GM19467 (cell line): ENCODE results near the gene KHK.

Experiments used
- ATAC-seq: cut with Tn5 transposase; IDR thresholded peaks from one replicate; pipeline ENCODE4 v1.9.1; 2021; ENCODE audit warnings: mild to moderate bottlenecking, moderate library complexity; ENCODE audit not compliant: unreplicated experiment

KHK gene

GRCh38 chr2:27086724-27087593, at the start of gene KHK:
KHK (plus strand) TSS chr2:27086772; CDS start chr2:27087260, 488 bp downstream.
- ATAC-seq = no peak

- no peak for ATAC-seq
Observed at GRCh38 chr2:27038012-27038411, 48.6 kb upstream of the KHK start.

DNA sequence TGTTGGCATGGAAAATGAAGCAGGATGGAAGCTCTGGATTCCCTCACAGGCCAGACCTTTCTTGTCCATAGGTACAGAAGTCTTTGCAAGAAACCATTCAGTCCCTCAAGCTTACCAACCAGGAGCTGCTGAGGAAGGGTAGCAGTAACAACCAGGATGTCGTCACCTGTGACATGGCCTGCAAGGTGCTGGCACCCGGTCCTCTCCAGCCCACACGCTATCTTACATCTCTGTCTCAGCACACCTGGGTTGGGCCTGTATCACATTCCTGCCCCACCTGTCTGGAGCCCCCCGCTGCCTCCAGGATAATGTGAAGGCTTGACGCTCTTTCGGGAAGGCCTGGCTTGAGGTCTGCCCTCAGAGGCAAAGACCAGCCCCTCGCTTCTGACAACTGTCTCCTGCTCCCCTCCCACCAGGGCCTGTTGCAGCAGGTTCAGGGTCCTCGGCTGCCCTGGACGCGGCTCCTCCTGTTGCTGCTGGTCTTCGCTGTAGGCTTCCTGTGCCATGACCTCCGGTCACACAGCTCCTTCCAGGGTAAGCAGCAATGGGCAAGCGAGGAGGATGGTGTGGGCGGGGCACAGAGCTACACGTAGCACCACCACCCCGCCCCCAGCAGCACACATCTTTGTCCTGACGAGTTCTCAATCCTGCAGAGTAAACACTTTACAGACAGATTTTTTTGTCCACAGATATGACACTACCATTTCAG, 47.8 kb upstream of the KHK start:
- no peak for ATAC-seq

GRCh38 chr2:27039426-27039825, 47.1 kb upstream of the KHK start:
- ATAC-seq = no peak

GRCh38 chr2:27039871-27040270, 46.7 kb upstream of the KHK start:
- ATAC-seq = no peak

DNA sequence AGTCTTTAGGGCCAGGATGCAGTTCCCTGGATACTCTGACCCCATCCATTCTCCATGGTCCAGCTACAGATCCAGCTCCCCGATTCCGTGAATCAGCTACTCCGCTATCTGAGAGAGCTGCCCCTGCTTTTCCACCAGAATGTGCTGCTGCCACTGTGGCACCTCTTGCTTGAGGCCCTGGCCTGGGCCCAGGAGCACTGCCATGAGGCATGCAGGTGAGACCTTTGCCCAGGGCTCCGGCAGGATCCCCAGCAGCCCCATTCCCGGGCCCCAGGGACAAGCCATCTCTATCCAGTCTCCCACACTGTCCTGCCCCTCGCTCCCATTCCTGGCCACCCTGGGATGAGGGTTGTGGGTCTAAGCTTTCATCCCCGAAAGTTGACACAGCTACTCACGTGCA, 46.3 kb upstream of the KHK start:
- ATAC-seq = no peak

DNA sequence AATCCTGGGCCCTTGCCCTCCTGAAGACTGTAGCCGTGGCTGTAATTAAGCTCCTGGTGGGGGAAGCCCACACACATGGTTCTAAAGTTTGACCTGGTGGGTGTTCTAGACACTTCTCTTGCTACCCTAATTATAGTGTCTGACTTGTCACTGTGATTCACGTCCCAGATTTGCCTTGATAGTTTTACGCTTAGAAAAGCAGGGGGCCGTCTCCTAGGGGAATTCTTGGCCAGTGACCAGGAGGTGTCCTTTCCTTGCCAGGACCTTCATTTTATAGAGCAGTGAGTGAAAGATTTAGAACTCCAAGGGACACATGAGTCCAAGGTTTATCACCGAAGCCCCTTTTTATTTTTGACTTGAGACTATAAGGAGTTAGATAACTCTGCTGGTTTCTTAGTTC, 44.8 kb upstream of the KHK start:
- ATAC-seq = no peak

- no peak for ATAC-seq
Observed at GRCh38 chr2:27042159-27042661, 44.4 kb upstream of the KHK start.

GRCh38 chr2:27042985-27043634, 43.5 kb upstream of the KHK start:
- no peak for ATAC-seq

DNA sequence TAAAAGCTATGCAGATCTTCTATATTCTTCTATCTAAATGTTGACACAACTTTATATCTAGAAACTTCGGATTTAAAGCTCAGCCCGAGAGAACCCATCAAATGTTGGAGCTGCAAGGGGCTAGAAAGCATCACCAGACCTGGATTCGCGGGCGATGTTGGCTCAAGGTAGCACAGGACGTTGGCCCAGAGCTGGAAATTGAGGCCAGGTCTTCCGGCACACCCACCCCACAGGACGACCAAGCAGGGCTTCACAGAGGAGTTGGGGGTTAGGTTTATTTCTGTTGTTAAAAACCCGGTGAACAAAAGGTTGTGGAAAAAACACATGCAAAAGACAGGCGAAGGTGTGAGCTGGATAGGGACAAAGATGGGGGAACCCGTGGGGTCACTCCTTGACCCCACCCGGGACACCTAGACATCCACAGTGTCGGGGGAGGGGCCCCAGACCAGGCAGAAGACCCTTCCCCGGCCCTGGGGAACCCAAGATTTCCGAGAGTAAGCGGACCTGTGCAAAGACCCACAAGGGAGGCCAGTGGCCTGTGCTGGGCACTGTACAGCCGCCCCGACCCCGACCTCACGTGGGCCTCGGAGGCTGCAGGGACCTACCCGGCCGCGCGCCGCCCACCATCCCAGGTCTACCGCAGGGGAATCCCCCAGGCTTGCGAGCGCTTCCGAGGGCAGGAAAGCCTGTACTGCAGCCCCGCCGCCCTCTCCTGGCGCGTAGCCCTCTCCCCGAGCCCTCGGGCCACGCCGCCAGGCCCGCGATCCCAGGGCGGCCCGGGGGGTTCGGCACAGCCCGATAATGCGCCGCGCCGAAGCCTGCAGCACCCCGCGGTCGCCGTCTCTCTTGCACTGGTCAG, 36.9 kb upstream of the KHK start:
- ATAC-seq = peak; percentile 22

- peak; percentile 41 for ATAC-seq
Observed at GRCh38 chr2:27050281-27050995, 36.1 kb upstream of the KHK start.

DNA sequence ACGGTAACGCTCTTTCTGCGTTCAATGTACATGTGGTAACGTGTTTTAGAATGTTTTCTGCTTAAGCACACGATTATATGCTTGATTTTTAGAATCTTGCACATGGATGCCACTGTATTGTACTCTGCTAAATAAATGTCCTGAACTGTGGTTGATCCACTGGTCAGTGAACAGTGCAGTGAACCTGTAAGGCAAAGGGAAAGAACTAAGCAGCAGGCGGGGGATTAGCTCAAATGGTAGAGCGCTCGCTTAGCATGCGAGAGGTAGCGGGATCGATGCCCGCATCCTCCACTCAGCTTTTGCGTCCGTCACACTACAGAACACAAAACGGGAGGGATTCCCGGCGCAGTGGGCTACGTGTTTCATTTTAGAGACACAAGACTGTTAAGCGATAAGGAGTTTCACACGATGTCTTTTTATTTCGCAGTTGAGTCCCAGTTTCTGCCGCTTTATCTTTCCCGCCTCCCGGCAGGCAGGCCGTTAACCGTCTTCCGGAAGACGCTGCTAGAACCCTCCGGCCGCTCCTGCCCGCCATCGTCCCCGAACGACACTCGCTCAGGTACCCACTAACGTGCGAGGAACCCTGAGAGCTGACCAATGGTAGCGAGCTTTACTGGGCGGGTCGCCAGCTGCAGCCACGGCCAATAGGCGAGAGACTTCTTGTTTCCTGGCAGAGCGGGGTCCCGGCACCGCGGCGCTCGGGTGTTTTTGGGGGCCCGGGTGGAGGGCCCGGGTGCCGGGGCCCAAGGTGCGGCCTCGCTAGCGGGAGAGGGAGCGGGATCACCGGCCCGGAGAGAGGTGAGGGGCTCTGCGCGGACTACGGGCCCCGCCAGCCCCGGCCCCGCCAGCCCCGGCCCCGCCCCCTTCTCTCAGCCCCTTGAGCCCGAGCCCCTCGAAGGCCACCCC, 35.3 kb upstream of the KHK start, which contains the start of gene AGBL5:
AGBL5 (plus strand) TSS at position 673 of the 906 bp plus-strand sequence. CDS start 1,291 bp downstream, outside the sequence.
- peak; percentile 62 for ATAC-seq

DNA sequence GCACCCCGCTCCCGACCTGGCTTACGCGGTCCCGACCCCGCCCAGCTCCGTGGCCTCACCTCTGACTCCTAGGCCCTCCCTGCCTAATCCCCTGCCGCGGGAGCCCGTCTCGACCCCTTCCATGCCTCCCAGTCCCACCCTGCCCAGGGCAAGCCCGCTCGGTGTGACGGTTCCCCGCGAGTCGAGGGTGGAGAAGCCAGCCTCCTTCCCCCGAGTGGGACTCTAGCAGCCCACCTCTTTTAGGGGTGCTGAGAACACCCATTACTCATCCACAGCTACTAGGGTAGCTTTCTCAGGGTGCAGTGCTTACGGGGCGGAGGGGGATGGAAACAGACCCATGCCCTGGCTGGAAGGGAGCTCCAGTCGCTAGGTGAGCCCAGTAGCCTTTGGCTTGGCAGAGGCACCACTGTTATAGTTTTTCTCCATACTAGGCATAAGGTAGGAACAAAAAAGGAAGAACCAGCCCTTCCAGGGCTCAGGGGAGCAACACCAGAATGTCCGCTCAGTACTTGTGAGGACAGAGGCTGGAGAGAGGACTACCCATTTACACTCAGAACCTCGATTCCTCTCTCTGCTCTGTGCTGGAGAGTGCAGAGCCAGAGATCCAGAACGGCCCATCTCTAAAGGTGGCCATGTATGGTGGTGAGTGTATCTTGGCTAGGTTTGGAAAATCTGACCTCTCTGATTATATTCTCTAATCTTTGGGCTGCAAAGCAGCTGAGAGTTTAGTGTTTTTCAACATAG, 34.5 kb upstream of the KHK start:
- ATAC-seq = no peak

DNA sequence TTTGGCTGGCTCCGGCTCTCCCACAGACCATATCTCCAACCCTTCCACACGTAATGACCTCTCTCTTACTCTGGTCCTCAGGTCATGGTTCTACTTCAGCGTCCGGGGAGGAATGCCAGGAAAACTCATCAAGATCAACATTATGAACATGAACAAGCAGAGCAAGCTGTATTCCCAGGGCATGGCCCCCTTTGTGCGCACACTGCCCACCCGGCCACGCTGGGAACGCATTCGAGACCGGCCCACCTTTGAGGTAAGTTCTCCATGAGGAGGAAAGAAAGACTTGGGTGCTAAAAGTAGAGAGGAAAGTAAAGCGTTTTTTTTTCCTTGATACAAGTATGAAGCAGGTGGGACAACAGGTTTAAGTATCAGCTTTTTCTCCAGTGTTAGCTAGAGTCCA, 33.3 kb upstream of the KHK start:
- no peak for ATAC-seq

- no peak for ATAC-seq
Observed at GRCh38 chr2:27053776-27054175, 32.8 kb upstream of the KHK start.

DNA sequence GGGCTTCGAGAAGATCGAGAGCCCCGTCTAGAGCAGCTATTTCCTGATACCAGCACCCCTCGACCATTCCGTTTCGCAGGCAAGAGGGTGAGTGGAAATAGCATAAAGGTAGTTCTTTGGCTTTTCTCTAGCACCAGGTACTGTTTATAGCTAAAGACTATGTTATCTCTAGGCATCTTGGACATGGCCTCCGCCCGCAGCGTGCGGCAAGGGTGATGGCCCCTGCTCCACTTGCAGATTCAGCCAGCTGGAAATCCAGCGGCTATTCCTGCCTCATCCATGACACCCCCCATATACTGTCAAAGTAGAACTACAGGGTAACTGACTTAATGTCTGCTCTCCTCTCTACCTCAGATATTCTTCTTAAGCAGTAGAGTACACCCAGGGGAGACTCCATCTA, 31.9 kb upstream of the KHK start:
- ATAC-seq = no peak

- no peak for ATAC-seq
Observed at GRCh38 chr2:27057184-27057583, 29.4 kb upstream of the KHK start.

DNA sequence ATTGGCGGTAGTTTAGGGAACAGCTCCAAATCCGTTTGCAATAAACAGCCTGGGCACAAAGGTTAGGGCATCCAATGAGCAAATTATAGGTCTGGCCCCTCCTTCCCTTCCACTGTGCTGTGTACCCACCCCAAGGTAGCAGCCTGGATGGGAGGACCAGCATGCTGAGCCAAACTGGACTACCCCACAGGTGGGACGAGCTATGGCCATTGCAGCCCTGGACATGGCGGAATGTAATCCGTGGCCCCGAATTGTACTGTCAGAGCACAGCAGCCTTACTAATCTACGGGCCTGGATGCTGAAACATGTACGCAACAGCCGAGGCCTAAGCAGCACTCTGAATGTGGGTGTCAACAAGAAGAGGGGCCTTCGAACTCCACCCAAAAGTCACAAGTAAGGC, 28.4 kb upstream of the KHK start:
- ATAC-seq = no peak
